WI38 (cell line): Measurements from ENCODE around the gene KCMF1.

ENCODE experiments used
- H3K4me3 ChIP-seq: 2 replicates; pipeline ENCODE4 v1.5.1; 2011; ENCODE audit warnings: low read depth, mild to moderate bottlenecking, control low read depth, low read length
- TF ChIP-seq, protein P1 (sequence below): IDR thresholded peaks from 2 replicates; pipeline ENCODE4 v1.5.1; 2012; ENCODE audit warnings: low read depth, mild to moderate bottlenecking, control low read depth, low read length

The KCMF1 gene

DNA sequence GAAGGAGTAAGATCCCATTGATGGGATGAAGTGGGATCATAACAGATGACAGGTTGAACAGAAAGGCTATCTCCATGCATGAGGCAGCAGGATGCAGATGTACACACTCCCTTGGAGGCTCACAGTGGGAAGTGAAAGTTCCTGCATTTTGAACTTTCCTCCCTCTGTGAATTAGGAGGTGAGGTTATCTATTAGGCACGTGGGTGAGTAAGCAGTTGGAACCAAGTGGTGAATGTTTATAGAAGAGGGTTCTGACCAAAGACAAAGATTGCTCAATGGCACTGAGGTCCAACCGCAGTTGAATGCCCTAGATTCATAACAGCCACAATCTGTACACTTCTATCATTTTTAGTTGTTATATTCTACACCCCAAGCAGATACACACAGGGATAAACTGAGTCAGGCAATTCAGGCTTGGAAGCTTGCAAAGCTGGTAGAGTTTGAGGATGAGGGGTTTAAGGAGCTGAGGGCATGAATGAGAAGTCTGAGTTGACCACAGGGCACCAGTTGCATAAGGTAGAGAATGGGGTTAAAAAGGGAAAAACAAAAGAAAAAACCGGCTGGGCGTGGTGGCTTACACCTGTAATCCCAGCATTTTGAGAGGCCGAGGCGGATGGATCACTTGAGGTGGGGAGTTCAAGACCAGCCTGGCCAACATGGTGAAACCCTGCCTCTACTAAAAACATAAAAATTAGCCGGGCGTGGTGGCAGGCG is 7.1 kb upstream of the KCMF1 start:
- TF ChIP-seq, protein P1, sequence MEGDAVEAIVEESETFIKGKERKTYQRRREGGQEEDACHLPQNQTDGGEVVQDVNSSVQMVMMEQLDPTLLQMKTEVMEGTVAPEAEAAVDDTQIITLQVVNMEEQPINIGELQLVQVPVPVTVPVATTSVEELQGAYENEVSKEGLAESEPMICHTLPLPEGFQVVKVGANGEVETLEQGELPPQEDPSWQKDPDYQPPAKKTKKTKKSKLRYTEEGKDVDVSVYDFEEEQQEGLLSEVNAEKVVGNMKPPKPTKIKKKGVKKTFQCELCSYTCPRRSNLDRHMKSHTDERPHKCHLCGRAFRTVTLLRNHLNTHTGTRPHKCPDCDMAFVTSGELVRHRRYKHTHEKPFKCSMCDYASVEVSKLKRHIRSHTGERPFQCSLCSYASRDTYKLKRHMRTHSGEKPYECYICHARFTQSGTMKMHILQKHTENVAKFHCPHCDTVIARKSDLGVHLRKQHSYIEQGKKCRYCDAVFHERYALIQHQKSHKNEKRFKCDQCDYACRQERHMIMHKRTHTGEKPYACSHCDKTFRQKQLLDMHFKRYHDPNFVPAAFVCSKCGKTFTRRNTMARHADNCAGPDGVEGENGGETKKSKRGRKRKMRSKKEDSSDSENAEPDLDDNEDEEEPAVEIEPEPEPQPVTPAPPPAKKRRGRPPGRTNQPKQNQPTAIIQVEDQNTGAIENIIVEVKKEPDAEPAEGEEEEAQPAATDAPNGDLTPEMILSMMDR: no peak
- H3K4me3 ChIP-seq: no peak overlapping the region

DNA sequence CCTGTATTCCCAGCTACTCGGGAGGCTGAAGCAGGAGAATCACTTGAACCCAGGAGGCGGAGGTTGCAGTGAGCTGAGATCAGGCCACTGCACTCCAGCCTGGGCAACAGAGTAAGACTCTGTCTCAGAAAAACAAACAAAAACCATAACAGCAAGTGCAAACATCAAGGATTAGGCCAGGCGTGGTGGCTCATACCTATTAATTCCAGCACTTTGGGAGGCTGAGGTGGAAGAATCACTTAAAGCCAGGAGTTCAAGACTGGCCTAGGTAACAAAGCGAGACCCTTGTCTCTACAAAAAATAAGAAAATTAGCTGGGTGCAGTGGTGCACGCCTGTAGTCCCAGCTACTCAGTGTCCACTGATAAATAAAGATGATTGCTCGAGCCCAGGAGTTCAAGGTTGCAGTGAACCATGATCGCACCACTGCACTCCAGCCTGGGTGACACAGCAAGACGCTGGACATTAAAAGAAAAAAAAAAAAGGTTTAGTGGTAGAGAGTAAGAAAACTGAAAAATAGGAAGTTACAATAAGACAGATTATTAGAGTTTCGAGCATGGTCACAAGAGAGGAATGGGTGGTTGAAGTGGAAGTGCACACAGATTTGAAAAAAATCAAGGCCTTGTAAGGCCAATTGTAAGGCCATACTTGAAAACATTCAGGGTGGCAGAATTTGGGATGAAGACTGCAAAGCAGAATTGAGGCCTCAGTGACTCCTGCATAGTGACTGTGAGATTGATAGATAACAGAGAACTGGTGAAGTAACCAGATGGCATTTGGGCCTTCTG is 6.4 kb upstream of the KCMF1 start:
- no peak overlapping the region for H3K4me3 ChIP-seq
- TF ChIP-seq, protein P1: no peak

DNA sequence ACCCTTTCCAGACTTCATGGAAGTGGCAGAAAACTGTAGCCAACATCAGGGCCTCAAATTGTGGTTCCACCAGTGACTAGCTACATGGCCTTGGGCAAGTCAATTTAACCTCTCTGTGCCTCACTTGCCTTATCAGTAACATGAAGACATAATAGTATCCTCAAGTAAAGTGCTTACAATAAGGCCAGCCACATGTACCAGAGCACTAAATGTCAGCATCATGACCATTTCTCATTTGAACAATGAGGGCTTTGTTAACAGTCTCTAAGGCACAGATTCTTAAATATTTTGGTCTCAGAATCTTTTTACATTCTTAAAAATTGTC is 5.8 kb upstream of the KCMF1 start:
- TF ChIP-seq, protein P1: no peak
- H3K4me3 ChIP-seq: no peak overlapping the region

DNA sequence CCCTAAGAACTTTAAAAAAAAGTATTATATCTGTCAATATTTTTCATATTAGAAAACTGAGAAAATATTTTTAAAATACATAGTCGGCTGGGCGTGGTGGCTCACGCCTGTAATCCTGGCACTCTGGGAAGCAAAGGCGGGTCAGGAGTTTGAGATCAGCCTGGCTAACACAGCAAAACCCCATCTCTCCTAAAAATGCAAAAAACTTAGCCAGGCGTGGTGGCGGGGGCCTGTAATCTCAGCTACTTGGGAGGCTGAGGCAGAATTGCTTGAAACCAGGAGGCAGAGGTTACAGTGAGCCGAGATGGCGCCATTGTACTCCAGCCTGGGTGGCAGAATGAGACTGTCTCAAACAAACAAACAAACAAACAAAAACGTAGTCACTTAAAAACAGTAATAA is 5.1 kb upstream of the KCMF1 start:
- H3K4me3 ChIP-seq: no peak overlapping the region
- TF ChIP-seq, protein P1: no peak

DNA sequence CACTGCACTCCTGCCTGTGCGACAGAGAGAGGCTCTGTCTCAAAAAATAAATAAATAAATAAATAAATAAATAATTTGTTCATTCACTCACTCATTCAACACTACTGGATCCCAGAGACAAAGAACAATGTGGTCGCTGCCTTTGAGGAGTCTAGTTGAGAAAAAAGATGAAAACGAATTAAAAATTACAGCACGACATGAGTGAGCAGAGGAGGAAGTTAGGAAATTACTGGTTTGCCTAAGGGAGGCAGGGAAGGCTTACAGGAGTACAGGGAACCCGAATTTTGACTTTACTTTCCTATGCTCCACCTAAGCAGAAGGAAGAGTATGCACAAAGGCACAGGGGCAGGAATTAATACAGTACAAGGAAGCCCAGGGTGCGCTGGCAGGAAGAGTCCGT is 4.2 kb upstream of the KCMF1 start:
- TF ChIP-seq, protein P1: no peak
- no peak overlapping the region for H3K4me3 ChIP-seq

DNA sequence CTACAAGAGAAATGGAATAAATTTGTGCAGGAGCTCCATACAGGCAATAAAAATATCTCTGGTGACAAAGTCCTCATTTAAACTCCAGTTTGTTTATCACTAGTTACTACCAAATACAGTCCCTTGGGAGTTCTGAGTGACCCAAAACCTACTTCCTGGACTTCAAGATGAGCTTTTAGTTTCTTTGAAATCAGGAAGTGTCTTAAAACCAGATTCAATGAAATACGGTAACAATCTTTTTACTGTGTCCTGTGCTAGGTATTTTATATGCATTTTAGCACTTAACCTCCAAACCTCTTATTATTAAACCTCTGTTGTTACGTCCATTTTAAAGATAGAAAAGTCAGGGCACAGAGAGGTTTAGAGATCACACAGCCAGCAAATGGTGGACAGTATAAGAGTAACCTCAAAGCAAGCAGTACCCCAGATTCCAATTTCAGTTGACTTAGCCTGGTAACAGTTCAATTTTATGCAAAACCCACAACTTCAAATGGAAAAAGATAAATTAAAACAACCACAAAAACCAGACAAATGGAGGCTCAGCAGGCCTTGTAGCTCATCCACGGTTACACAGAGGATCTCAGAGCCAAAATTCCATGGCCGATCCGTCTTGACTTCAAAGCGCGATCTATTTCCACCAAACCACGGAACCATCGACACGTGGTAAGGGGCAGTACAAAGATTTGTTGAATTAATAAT is 1.3 kb upstream of the KCMF1 start:
- TF ChIP-seq, protein P1: no peak
- H3K4me3 ChIP-seq: peak overlapping the region; percentile 89

DNA sequence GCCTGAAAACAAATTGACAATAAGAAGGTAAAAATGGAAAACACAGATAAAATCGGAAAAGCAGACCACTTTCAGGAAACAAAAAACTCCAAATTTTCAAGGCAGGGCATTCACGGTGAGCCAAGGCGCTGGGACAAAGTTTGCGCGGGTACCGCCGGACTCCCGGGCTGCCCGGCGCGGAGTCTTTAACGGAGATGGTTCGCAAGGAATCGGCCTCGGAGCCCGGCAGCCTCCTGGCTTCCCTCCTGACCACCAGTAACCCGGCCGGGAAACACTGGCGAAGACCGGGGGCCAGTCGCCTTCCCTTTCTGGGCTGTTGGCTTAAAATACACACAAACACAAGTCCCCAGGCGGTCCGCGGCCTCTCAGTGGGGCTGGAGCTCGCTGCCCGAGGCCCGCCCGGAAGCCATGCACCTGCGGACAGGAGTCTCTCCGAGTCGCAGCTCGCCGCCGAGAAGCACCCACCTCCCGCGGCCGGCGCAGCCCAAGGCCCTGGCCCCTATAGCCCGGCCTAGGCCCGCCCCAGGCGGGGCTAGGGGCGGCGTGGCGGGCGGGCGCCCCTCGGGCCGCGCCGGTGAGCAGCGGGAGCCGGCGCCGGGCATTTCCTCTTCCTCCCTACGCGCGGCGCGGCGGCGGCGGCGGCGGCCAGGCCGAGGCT is 622 bp upstream of the KCMF1 start:
- TF ChIP-seq, protein P1: no peak
- H3K4me3 ChIP-seq: peak overlapping the region; percentile 89
